ENCODE results near the gene MAP2K5. TPM values are rescaled to one million over a fixed set of nuclear protein-coding genes. Genes with fewer than 3 reads are reported as not detected.

The MAP2K5 gene
- total RNA-seq, 1 donor from 2014 or later = 25.0 TPM

DNA sequence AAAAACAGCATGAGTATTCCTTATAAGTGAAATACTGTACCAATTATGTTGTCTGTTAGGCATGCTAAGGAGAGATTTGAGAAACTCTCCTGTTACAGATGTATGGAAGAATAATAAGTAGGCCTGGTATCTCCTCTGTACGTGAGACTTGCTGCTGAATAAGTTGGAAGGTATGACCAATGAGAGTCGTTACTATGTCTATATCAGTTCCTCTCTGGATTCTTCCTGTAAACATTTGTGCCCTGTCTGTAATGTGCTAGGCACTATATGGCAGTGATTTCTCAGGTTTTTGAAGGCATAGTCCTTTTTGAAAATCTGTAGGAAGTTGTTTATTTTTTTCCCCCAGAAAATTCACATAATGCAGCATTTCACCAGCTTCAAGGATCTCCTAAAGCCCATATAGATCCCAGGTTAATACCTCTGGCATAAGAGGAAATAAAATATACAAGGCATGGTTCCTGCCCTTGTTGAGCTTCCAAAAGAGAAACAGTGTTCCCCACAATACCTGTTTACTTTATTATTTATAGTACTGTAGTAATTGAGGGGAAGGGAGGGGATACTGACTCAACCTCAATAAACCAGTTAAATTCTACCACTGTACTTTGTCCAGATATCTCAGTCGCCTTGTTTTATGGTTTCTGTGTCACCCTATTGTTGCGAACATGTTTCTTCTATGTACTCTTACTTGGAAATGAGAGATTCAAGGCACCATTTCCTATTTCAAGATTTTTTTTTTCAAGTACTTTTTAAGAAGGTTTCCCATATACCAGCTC is 28.6 kb downstream of the MAP2K5 start:
- H3K36me3 ChIP-seq = no peaks in the 10 kb centered on the region
- H3K27me3 ChIP-seq (ENCODE audit: low read depth) = no peaks in the 10 kb centered on the region
- no peak overlapping the region for H3K4me3 ChIP-seq
- TF ChIP-seq, protein P1, sequence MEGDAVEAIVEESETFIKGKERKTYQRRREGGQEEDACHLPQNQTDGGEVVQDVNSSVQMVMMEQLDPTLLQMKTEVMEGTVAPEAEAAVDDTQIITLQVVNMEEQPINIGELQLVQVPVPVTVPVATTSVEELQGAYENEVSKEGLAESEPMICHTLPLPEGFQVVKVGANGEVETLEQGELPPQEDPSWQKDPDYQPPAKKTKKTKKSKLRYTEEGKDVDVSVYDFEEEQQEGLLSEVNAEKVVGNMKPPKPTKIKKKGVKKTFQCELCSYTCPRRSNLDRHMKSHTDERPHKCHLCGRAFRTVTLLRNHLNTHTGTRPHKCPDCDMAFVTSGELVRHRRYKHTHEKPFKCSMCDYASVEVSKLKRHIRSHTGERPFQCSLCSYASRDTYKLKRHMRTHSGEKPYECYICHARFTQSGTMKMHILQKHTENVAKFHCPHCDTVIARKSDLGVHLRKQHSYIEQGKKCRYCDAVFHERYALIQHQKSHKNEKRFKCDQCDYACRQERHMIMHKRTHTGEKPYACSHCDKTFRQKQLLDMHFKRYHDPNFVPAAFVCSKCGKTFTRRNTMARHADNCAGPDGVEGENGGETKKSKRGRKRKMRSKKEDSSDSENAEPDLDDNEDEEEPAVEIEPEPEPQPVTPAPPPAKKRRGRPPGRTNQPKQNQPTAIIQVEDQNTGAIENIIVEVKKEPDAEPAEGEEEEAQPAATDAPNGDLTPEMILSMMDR (IDR thresholded peaks at IDR 0.05; ENCODE audit: borderline replicate concordance) = no peak
- no peak for DNase-seq
- H3K27ac ChIP-seq (replicated peaks) = no peak overlapping the region
- intact Hi-C loops (cut with micrococcal nuclease) = no loop called here
- no peaks in the 10 kb centered on the region for H3K9me3 ChIP-seq (replicated peaks)
- peaks cover 21% of the 10 kb centered on the region for H3K4me1 ChIP-seq

DNA sequence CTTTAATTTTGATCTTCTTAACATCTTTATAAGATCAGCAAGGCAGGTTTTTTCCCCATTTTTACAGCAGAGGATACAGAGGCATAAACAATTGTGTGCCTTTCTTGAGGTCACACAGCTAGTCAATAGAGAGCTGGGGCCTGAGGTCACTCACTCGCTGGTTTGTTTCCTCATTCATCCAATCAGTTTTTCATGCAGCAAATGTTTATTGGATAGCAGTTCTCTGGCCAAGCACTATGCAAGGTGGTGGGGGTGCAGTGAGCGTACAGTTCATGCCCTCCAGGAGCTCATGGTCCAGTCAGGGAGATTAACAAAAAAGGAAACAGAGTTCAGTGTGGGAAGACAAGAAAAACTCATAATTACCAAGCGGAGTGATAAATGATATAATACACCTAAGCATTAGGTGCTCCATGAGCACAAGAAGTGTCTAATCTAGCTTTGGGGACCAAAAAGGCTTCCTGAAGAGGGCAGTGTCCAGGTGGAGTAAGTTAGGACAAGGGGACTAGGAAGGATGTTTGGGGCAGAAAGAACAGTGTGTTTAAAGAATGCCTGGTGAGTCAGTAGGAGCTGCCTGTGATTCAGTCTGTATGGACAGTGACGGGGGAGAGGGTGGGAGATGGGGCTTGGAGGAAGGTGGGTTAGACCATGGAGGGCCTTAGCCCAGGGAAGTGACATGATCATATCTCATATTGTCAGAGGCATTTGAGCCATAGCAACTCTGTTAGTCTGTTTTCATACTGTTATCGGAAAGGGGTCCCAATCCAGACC is 29.3 kb downstream of the MAP2K5 start:
- Histone ChIP-seq H3K4me1 (peaks cover 21% of the 10 kb centered on the region), H3K9me3 (replicated peaks) (no peaks in the 10 kb centered on the region), H3K4me3 (no peak overlapping the region), H3K27me3 (ENCODE audit: low read depth) (no peaks in the 10 kb centered on the region), H3K27ac (replicated peaks) (no peak overlapping the region), H3K36me3 (no peaks in the 10 kb centered on the region)
- DNase-seq = no peak
- intact Hi-C loops (cut with micrococcal nuclease) = no loop called here
- TF ChIP-seq, protein P1 (IDR thresholded peaks at IDR 0.05; ENCODE audit: borderline replicate concordance) = no peak

DNA sequence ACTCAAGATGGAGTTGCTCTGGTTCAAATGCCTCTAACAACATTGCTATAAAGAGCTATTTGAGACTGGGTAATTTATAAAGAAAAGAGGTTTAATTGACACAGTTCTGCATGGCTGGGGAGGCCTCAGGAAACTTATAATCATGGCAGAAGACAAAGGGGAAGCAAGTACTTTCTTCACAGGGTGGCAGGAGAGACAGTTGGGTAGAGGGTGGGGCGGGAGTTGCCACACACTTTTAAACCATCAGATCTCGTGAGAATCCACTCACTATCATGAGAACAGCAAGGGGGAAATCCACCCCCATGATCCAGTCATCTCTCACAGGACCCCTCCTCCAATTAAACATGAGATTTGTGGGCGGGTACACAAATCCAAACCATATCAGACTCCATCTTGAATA is 30.7 kb downstream of the MAP2K5 start:
- no peaks in the 10 kb centered on the region for H3K36me3 ChIP-seq
- DNase-seq = no peak
- intact Hi-C loops (cut with micrococcal nuclease) = no loop called here
- TF ChIP-seq, protein P1 (IDR thresholded peaks at IDR 0.05; ENCODE audit: borderline replicate concordance) = no peak
- peaks cover 21% of the 10 kb centered on the region for H3K4me1 ChIP-seq
- H3K27me3 ChIP-seq (ENCODE audit: low read depth) = no peaks in the 10 kb centered on the region
- no peak overlapping the region for H3K27ac ChIP-seq (replicated peaks)
- no peaks in the 10 kb centered on the region for H3K9me3 ChIP-seq (replicated peaks)
- no peak overlapping the region for H3K4me3 ChIP-seq

DNA sequence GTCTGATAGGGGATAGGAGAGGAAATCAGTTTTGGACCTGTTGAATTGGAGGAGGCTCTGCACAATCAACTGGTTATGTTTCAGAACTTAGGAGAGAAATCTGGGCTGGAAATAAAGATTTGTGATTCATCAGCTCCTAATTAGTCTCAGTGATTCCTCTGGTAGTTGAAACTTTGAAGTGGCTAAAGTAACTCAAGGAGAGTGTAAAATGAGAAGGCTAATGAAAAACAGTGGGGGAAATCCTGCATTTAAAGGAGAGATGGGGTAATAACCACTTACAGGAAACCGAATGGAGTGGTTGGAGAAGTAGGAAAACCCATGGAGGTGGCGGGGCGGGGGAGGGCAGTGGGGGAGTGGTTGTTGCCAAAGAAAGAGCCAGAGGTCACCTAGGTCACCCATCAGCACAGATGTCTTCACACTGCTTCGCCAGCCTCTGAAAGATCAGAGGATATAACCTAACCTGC is 32.6 kb downstream of the MAP2K5 start:
- Histone ChIP-seq H3K36me3 (no peaks in the 10 kb centered on the region), H3K4me1 (peaks cover 9% of the 10 kb centered on the region), H3K27ac (replicated peaks) (no peak overlapping the region), H3K4me3 (no peak overlapping the region), H3K9me3 (replicated peaks) (no peaks in the 10 kb centered on the region), H3K27me3 (ENCODE audit: low read depth) (no peaks in the 10 kb centered on the region)
- DNase-seq = no peak
- TF ChIP-seq, protein P1 (IDR thresholded peaks at IDR 0.05; ENCODE audit: borderline replicate concordance) = no peak
- intact Hi-C loops (cut with micrococcal nuclease) = no loop called here

DNA sequence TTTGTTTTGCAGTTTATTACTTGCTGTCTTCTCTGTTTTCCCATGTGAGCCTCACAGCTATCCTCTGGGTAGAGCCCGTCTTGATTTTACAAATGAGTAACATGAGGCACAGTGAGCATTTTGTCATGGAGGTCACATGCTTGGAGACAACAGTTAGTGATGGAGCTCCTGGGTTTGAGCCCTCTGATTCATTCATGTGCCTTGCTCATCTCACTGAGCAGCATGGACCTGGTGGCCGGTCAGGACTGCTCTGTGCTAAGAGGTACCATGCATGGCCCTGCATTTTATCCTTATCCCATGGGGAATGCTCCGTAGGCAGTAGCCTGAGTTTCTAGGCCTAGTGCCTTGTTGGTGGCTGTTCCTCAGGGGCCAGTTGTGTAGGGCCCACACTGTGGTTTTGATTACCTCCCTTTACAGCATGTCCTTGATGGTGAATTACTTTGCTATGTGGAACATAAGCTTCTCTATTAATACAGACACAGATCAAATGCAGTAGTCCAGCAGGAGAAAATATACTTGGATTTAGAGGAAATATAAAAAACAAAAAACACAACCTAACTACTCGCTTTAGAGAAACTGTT is 35.6 kb downstream of the MAP2K5 start:
- Histone ChIP-seq H3K27me3 (ENCODE audit: low read depth) (no peaks in the 10 kb centered on the region), H3K9me3 (replicated peaks) (no peaks in the 10 kb centered on the region), H3K4me1 (no peaks in the 10 kb centered on the region), H3K27ac (replicated peaks) (no peak overlapping the region), H3K36me3 (no peaks in the 10 kb centered on the region), H3K4me3 (no peak overlapping the region)
- TF ChIP-seq, protein P1 (IDR thresholded peaks at IDR 0.05; ENCODE audit: borderline replicate concordance) = no peak
- DNase-seq = no peak
- intact Hi-C loops (cut with micrococcal nuclease) = no loop called here

Measured in left ventricle myocardium inferior (tissue), 1 donor.